ENCODE results near the gene LY6G5C.

Gene LY6G5C

GRCh38 chr6:31680226-31681134 is at the start of gene LY6G5C:
LY6G5C (minus strand) TSS chr6:31681067; CDS start chr6:31680373, 694 bp downstream.
- Mint-ChIP-seq H3K9me3 (no peaks in the 10 kb centered on the region), H3K4me1 (ENCODE audit: low read depth) (peaks cover 20% of the 10 kb centered on the region), H3K27ac (peak within 1 kb of the TSS; percentile 75), H3K36me3 (ENCODE audit: low read depth) (peaks cover 13% of the 10 kb centered on the region), H3K4me3 (peak within 1 kb of the TSS; percentile 79), H3K27me3 (no peaks in the 10 kb centered on the region)
- peak; percentile 77 for DNase-seq

GRCh38 chr6:31729979-31730630 is 49.2 kb upstream of the LY6G5C start:
- Mint-ChIP-seq H3K4me1 (ENCODE audit: low read depth) (peaks cover 72% of the 10 kb centered on the region), H3K9me3 (no peaks in the 10 kb centered on the region), H3K36me3 (ENCODE audit: low read depth) (peaks cover 68% of the 10 kb centered on the region), H3K4me3 (peak overlapping the region; percentile 80), H3K27ac (peak overlapping the region; percentile 84), H3K27me3 (no peaks in the 10 kb centered on the region)
- DNase-seq, result peak; percentile 80

GRCh38 chr6:31729515-31729978 is 48.7 kb upstream of the LY6G5C start:
- DNase-seq, result peak; percentile 86
- Mint-ChIP-seq H3K9me3 (no peaks in the 10 kb centered on the region), H3K27ac (peak overlapping the region; percentile 84), H3K27me3 (no peaks in the 10 kb centered on the region), H3K4me3 (peak overlapping the region; percentile 80), H3K4me1 (ENCODE audit: low read depth) (peaks cover 72% of the 10 kb centered on the region), H3K36me3 (ENCODE audit: low read depth) (peaks cover 63% of the 10 kb centered on the region)

GRCh38 chr6:31728767-31729514 is 48.1 kb upstream of the LY6G5C start, which contains the start of gene DDAH2:
DDAH2 (minus strand) TSS chr6:31729299; CDS start chr6:31729161, 138 bp downstream.
- Mint-ChIP-seq H3K27ac (peak within 1 kb of the TSS; percentile 84), H3K27me3 (no peaks in the 10 kb centered on the region)

GRCh38 chr6:31727717-31728671 is 47.1 kb upstream of the LY6G5C start:
- Mint-ChIP-seq H3K36me3 (ENCODE audit: low read depth) (peaks cover 47% of the 10 kb centered on the region), H3K4me3 (no peak overlapping the region)

More at GRCh38 chr6:31728767-31729514, 48.1 kb upstream of the LY6G5C start, which contains the start of gene DDAH2:
- peak within 1 kb of the TSS; percentile 80 for H3K4me3 Mint-ChIP-seq
- no peaks in the 10 kb centered on the region for H3K9me3 Mint-ChIP-seq
- H3K4me1 Mint-ChIP-seq (ENCODE audit: low read depth), result peaks cover 66% of the 10 kb centered on the region
- DNase-seq, result no peak
- peaks cover 56% of the 10 kb centered on the region for H3K36me3 Mint-ChIP-seq (ENCODE audit: low read depth)

GRCh38 chr6:31727034-31727716 is 46.3 kb upstream of the LY6G5C start:
- Mint-ChIP-seq H3K4me3 (no peak overlapping the region), H3K36me3 (ENCODE audit: low read depth) (peaks cover 39% of the 10 kb centered on the region), H3K27ac (peak overlapping the region; percentile 65), H3K4me1 (ENCODE audit: low read depth) (peaks cover 59% of the 10 kb centered on the region), H3K9me3 (no peaks in the 10 kb centered on the region), H3K27me3 (no peaks in the 10 kb centered on the region)
- DNase-seq, result no peak

More at GRCh38 chr6:31727717-31728671, 47.1 kb upstream of the LY6G5C start:
- DNase-seq, result no peak
- H3K4me1 Mint-ChIP-seq (ENCODE audit: low read depth), result peaks cover 59% of the 10 kb centered on the region
- H3K27ac Mint-ChIP-seq, result peak overlapping the region; percentile 65
- no peaks in the 10 kb centered on the region for H3K9me3 Mint-ChIP-seq
- H3K27me3 Mint-ChIP-seq, result no peaks in the 10 kb centered on the region

GRCh38 chr6:31725502-31726350 is 44.9 kb upstream of the LY6G5C start:
- H3K27me3 Mint-ChIP-seq, result no peaks in the 10 kb centered on the region
- H3K27ac Mint-ChIP-seq, result peak overlapping the region; percentile 31
- no peak for DNase-seq
- H3K36me3 Mint-ChIP-seq (ENCODE audit: low read depth), result peaks cover 24% of the 10 kb centered on the region
- peaks cover 52% of the 10 kb centered on the region for H3K4me1 Mint-ChIP-seq (ENCODE audit: low read depth)
- no peaks in the 10 kb centered on the region for H3K9me3 Mint-ChIP-seq
- H3K4me3 Mint-ChIP-seq, result no peak overlapping the region

GRCh38 chr6:31723980-31724691 is 43.3 kb upstream of the LY6G5C start:
- H3K9me3 Mint-ChIP-seq, result no peaks in the 10 kb centered on the region
- peaks cover 39% of the 10 kb centered on the region for H3K4me1 Mint-ChIP-seq (ENCODE audit: low read depth)
- DNase-seq, result no peak
- no peaks in the 10 kb centered on the region for H3K27me3 Mint-ChIP-seq
- H3K36me3 Mint-ChIP-seq (ENCODE audit: low read depth), result peaks cover 11% of the 10 kb centered on the region
- H3K4me3 Mint-ChIP-seq, result no peak overlapping the region
- H3K27ac Mint-ChIP-seq, result no peak overlapping the region

- Mint-ChIP-seq H3K36me3 (ENCODE audit: low read depth) (peaks cover 6% of the 10 kb centered on the region), H3K27ac (no peak within 1 kb of the TSS), H3K27me3 (no peaks in the 10 kb centered on the region), H3K9me3 (no peaks in the 10 kb centered on the region), H3K4me1 (ENCODE audit: low read depth) (peaks cover 31% of the 10 kb centered on the region), H3K4me3 (peak within 1 kb of the TSS; percentile 30)
- DNase-seq, result no peak
Observed at GRCh38 chr6:31723245-31723979, 42.5 kb upstream of the LY6G5C start, which contains the start of gene MPIG6B. MPIG6B (plus strand) TSS chr6:31723373; CDS start chr6:31723384, 11 bp downstream.

- Mint-ChIP-seq H3K4me1 (ENCODE audit: low read depth) (peaks cover 21% of the 10 kb centered on the region), H3K27me3 (no peaks in the 10 kb centered on the region), H3K9me3 (no peaks in the 10 kb centered on the region), H3K36me3 (ENCODE audit: low read depth) (no peaks in the 10 kb centered on the region), H3K4me3 (no peak overlapping the region), H3K27ac (no peak overlapping the region)
- DNase-seq, result no peak
Observed at GRCh38 chr6:31722173-31722572, 41.3 kb upstream of the LY6G5C start.

- H3K9me3 Mint-ChIP-seq, result no peaks in the 10 kb centered on the region
- DNase-seq, result no peak
- no peak within 1 kb of the TSS for H3K4me3 Mint-ChIP-seq
- peaks cover 14% of the 10 kb centered on the region for H3K4me1 Mint-ChIP-seq (ENCODE audit: low read depth)
- H3K27me3 Mint-ChIP-seq, result no peaks in the 10 kb centered on the region
- H3K36me3 Mint-ChIP-seq (ENCODE audit: low read depth), result no peaks in the 10 kb centered on the region
- H3K27ac Mint-ChIP-seq, result no peak within 1 kb of the TSS
Observed at GRCh38 chr6:31721351-31722020, 40.6 kb upstream of the LY6G5C start, which contains the start of gene LY6G6C. LY6G6C (minus strand) TSS chr6:31721746; CDS start chr6:31721679, 67 bp downstream.

Data from activated T-cell treated with anti-CD3 and anti-CD28 coated beads, Interleukin-2, amount 50 U/mL, for 24 hours (primary cell).